Fibroblast of lung (primary cell): ENCODE results near the gene CASP10. TPM values are rescaled to one million over a fixed set of nuclear protein-coding genes. Genes with fewer than 3 reads are reported as not detected.

Experiments
- DNase-seq, 2 donors: peaks; one replicate each; pipeline versions ENCODE4 v3.0.0 to v3.0.0-alpha.2; 2010; ENCODE audit warnings: low read depth in 2 of 2
- H2AFZ ChIP-seq: 2 replicates; pipeline ENCODE4 v1.5.1; 2012; ENCODE audit warnings: low read length, control low read depth, inconsistent platforms
- H3K27ac ChIP-seq: 2 replicates; pipeline ENCODE4 v1.5.1; 2011; ENCODE audit warnings: low read length, control low read depth; ENCODE audit not compliant: insufficient read depth
- H3K27me3 ChIP-seq: 2 replicates; pipeline ENCODE4 v1.5.1; 2011; ENCODE audit warnings: mild to moderate bottlenecking, low read length; ENCODE audit not compliant: control insufficient read depth, insufficient read depth
- H3K36me3 ChIP-seq: 2 replicates; pipeline ENCODE4 v1.5.1; 2011; ENCODE audit warnings: low read length; ENCODE audit not compliant: control insufficient read depth, insufficient read depth
- H3K4me1 ChIP-seq: 2 replicates; pipeline ENCODE4 v1.5.1; 2011; ENCODE audit warnings: low read length; ENCODE audit not compliant: control insufficient read depth, insufficient read depth; ENCODE audit errors: extremely low read depth
- H3K4me2 ChIP-seq: 2 replicates; pipeline ENCODE4 v1.5.1; 2011; ENCODE audit warnings: low read length, control low read depth; ENCODE audit not compliant: insufficient read depth; ENCODE audit errors: extremely low read depth
- H3K4me3 ChIP-seq, 4 experiments: fragments of 200-600 bp in 1 of 4; sonication (generic) in 1 of 4; replicated peaks in 1 of 4; 2 replicates each; pipeline ENCODE4 v1.5.1; 2011 to 2016; ENCODE audit warnings: low read length in 4 of 4, low read depth in 3 of 4, mild to moderate bottlenecking in 3 of 4, control low read depth in 2 of 4, inconsistent platforms in 1 of 4, mixed read lengths in 1 of 4; ENCODE audit not compliant: insufficient read depth in 1 of 4; ENCODE audit errors: control extremely low read depth in 1 of 4
- H3K79me2 ChIP-seq: 2 replicates; pipeline ENCODE4 v1.5.1; 2012; ENCODE audit warnings: mild to moderate bottlenecking, low read length, inconsistent platforms; ENCODE audit not compliant: control insufficient read depth, insufficient read depth
- H3K9ac ChIP-seq: 2 replicates; pipeline ENCODE4 v1.5.1; 2011; ENCODE audit warnings: mild to moderate bottlenecking, low read length, control low read depth; ENCODE audit not compliant: insufficient read depth
- H3K9me3 ChIP-seq: 2 replicates; pipeline ENCODE4 v1.5.1; 2012; ENCODE audit warnings: low read depth, low read length; ENCODE audit not compliant: control insufficient read depth, insufficient read depth
- H4K20me1 ChIP-seq: 2 replicates; pipeline ENCODE4 v1.5.1; 2011; ENCODE audit warnings: low read length; ENCODE audit not compliant: control insufficient read depth, insufficient read depth; ENCODE audit errors: extremely low read depth
- CTCF ChIP-seq, 2 donors: IDR thresholded peaks in 1 of 2; conservative IDR thresholded peaks in 1 of 2; 1 replicate in 1 of 2; 2 replicates in 1 of 2; pipeline ENCODE4 v1.5.1; 2011 to 2012; ENCODE audit warnings: low read length in 2 of 2, control low read depth in 1 of 2, inconsistent platforms in 1 of 2, low read depth in 1 of 2, mild to moderate bottlenecking in 1 of 2
- EZH2 ChIP-seq: IDR thresholded peaks from 2 replicates; pipeline ENCODE4 v1.5.1; 2012; ENCODE audit warnings: low read length, control low read depth, mild to moderate bottlenecking; ENCODE audit errors: missing control alignments
- polyA plus RNA-seq, 2 donors: library from polyadenylated mRNA; depleted of rRNA in 1 of 2; stranded (reverse) in 1 of 2; unstranded in 1 of 2; fragments of >200 nt; gene quantifications; 2 replicates each; pipeline ENCODE4 v1.2.1, GENCODE V29; 2011 to 2012; ENCODE audit warnings: missing spikeins in 1 of 2
- total RNA-seq: library from RNA; depleted of rRNA; stranded (reverse); fragments of >200 nt; gene quantifications from 2 replicates; pipeline ENCODE4 v1.2.1, GENCODE V29; 2014

Gene CASP10
- total and polyA plus RNA-seq, 2 donors (not counting 1 experiment from before 2014, with no cell fraction given), result 5.5 to 8.1 TPM

- H3K27me3 ChIP-seq, result no peaks in the 10 kb centered on the region
- peaks cover 4% of the 10 kb centered on the region for H3K36me3 ChIP-seq
- H3K4me2 ChIP-seq, result no peak overlapping the region
- no peaks in the 10 kb centered on the region for H4K20me1 ChIP-seq
- no peak overlapping the region for H2AFZ ChIP-seq
- no peak for TF ChIP-seq EZH2
- no peak for TF ChIP-seq CTCF (conservative IDR thresholded peaks at IDR 0.05 in 1 of 2, IDR thresholded peaks at IDR 0.05 in 1 of 2; ENCODE audit: low read depth in 1 of 2, low read length in 2 of 2)
- H3K4me1 ChIP-seq, result no peaks in the 10 kb centered on the region
- H3K79me2 ChIP-seq, result no peaks in the 10 kb centered on the region
- no peak for DNase-seq
- H3K27ac ChIP-seq, result no peak overlapping the region
- H3K9ac ChIP-seq, result no peak overlapping the region
- no peak overlapping the region for H3K4me3 ChIP-seq
- H3K9me3 ChIP-seq, result no peaks in the 10 kb centered on the region
These were observed 87.5 kb downstream of the CASP10 start for GRCh38 chr2:201270293-201271001.

- DNase-seq, result no peak
- H3K4me2 ChIP-seq, result no peak overlapping the region
- H3K9me3 ChIP-seq, result no peaks in the 10 kb centered on the region
- H3K79me2 ChIP-seq, result no peaks in the 10 kb centered on the region
- H3K4me1 ChIP-seq, result no peaks in the 10 kb centered on the region
- no peaks in the 10 kb centered on the region for H3K27me3 ChIP-seq
- no peak overlapping the region for H2AFZ ChIP-seq
- no peak overlapping the region for H3K4me3 ChIP-seq
- H3K27ac ChIP-seq, result no peak overlapping the region
- H3K36me3 ChIP-seq, result peaks cover 11% of the 10 kb centered on the region
- TF ChIP-seq CTCF (conservative IDR thresholded peaks at IDR 0.05 in 1 of 2, IDR thresholded peaks at IDR 0.05 in 1 of 2; ENCODE audit: low read depth in 1 of 2, low read length in 2 of 2) (no peak), EZH2 (no peak)
- H3K9ac ChIP-seq, result no peak overlapping the region
- H4K20me1 ChIP-seq, result no peaks in the 10 kb centered on the region
These were observed 89.0 kb downstream of the CASP10 start for GRCh38 chr2:201271917-201272316.

- H3K9ac ChIP-seq, result no peak overlapping the region
- no peaks in the 10 kb centered on the region for H4K20me1 ChIP-seq
- no peaks in the 10 kb centered on the region for H3K27me3 ChIP-seq
- no peak overlapping the region for H2AFZ ChIP-seq
- TF ChIP-seq EZH2, result no peak
- TF ChIP-seq CTCF (conservative IDR thresholded peaks at IDR 0.05 in 1 of 2, IDR thresholded peaks at IDR 0.05 in 1 of 2; ENCODE audit: low read depth in 1 of 2, low read length in 2 of 2), result no peak
- H3K79me2 ChIP-seq, result no peaks in the 10 kb centered on the region
- no peak for DNase-seq
- no peak overlapping the region for H3K27ac ChIP-seq
- H3K4me3 ChIP-seq, result no peak overlapping the region
- peaks cover 11% of the 10 kb centered on the region for H3K36me3 ChIP-seq
- H3K4me2 ChIP-seq, result no peak overlapping the region
- H3K9me3 ChIP-seq, result no peaks in the 10 kb centered on the region
- H3K4me1 ChIP-seq, result no peaks in the 10 kb centered on the region
These were observed 90.5 kb downstream of the CASP10 start for GRCh38 chr2:201273330-201273983.
